Right cardiac atrium (tissue), 5 donors: Measurements from ENCODE around the gene PTPRD. TPM values are rescaled to one million over a fixed set of nuclear protein-coding genes. Genes with fewer than 3 reads are reported as not detected.

Source experiments
- ATAC-seq, 2 donors: fragments of 200-7000 bp; cut with Tn5 transposase; one replicate each; pipeline versions ENCODE4 v1.8.0 to v1.9.1; 2020; ENCODE audit warnings: moderate library complexity in 2 of 2, mild to moderate bottlenecking in 1 of 2
- DNase-seq, 3 donors: peaks; one replicate each; pipeline ENCODE4 v3.0.0-alpha.2; 2020
- H3K27ac ChIP-seq: one replicate; pipeline ENCODE4 v1.5.1; 2013; ENCODE audit warnings: mild to moderate bottlenecking, low read length, control low read depth, moderate library complexity
- H3K27me3 ChIP-seq: one replicate; pipeline ENCODE4 v1.6.1; 2013; ENCODE audit not compliant: control insufficient read depth, insufficient read depth
- H3K4me1 ChIP-seq: one replicate; pipeline ENCODE4 v1.6.1; 2013; ENCODE audit warnings: low read length; ENCODE audit not compliant: control insufficient read depth, insufficient read depth
- H3K4me3 ChIP-seq: one replicate; pipeline ENCODE4 v1.5.1; 2013; ENCODE audit warnings: low read length, control low read depth
- H3K9me3 ChIP-seq: one replicate; pipeline ENCODE4 v1.6.1; 2013; ENCODE audit warnings: low read length; ENCODE audit not compliant: control insufficient read depth
- WGBS: extraction: QIAGEN DNeasy Blood & Tissue Kit; methylation state at CpG from one replicate; pipeline ENCODE4 v1.1.7; 2013; 5-methylcytosine and 5-hydroxymethylcytosine counted together
- intact Hi-C, 4 donors: fragments of 100-400 bp; cut with DNase I; formaldehyde crosslinking; loops; one replicate each; pipeline versions ENCODE4 v1.11.0 to v1.14.0; 2022 to 2023
- polyA plus RNA-seq: library from polyadenylated mRNA; stranded (reverse); fragments of 200-250 nt; gene quantifications from one replicate; pipeline ENCODE4 v1.2.3, GENCODE V29; 2013
- total RNA-seq, 4 donors: library from RNA; stranded (reverse); fragmentation: NEBNext Ultra II Directional; extraction: Animal tissue kit (Norgen Biotek cat#: 25700); gene quantifications; one replicate each; pipeline ENCODE4 v1.2.1, GENCODE V29; 2021
- donor health status: healthy with polysubstance abuse.
- donor health status: DM: no; HTN: yes; CAD: no.
- donor health status: DM: no; HTN: no; CAD: no.
- donor health status: DM: no; HTN: yes; CAD: no; lungs with severe emphysema.
- donor health status: DM: yes; HTN: yes; CAD: no.

Gene PTPRD
- total and polyA plus RNA-seq, 5 donors = 1.3 to 11.8 (median 7.1) TPM

GRCh38 chr9:8723195-8723594, 1889.6 kb downstream of the PTPRD start:
- Histone ChIP-seq H3K9me3 (no peaks in the 10 kb centered on the region), H3K27me3 (no peaks in the 10 kb centered on the region), H3K4me3 (no peak overlapping the region), H3K27ac (no peak overlapping the region), H3K4me1 (no peaks in the 10 kb centered on the region)
- intact Hi-C loops = no loop called here
- ATAC-seq (no peak), DNase-seq (no peak)
- WGBS = 88% methylated on average over 5 of the region's 5 CpGs

- Histone ChIP-seq H3K4me1 (no peaks in the 10 kb centered on the region), H3K9me3 (no peaks in the 10 kb centered on the region), H3K4me3 (no peak overlapping the region), H3K27ac (no peak overlapping the region), H3K27me3 (no peaks in the 10 kb centered on the region)
- DNase-seq (no peak), ATAC-seq (no peak)
- WGBS = 85% methylated on average over 1 of the region's 1 CpG
- intact Hi-C loops = no loop called here
Measured at GRCh38 chr9:8719833-8720486, 1892.8 kb downstream of the PTPRD start.

GRCh38 chr9:8718121-8718725, 1894.6 kb downstream of the PTPRD start:
- H3K27me3 ChIP-seq = no peaks in the 10 kb centered on the region
- WGBS = 46% methylated on average over 4 of the region's 4 CpGs
- ATAC-seq = peak in 1 of 2 donors; percentile 57
- H3K4me1 ChIP-seq = no peaks in the 10 kb centered on the region
- H3K4me3 ChIP-seq = no peak overlapping the region
- no peaks in the 10 kb centered on the region for H3K9me3 ChIP-seq
- no peak overlapping the region for H3K27ac ChIP-seq
- intact Hi-C loops = no loop called here
- no peak for DNase-seq

GRCh38 chr9:8717146-8717545, 1895.7 kb downstream of the PTPRD start:
- no peak for ATAC-seq
- no peaks in the 10 kb centered on the region for H3K9me3 ChIP-seq
- H3K4me3 ChIP-seq = no peak overlapping the region
- 85% methylated on average over 3 of the region's 3 CpGs for WGBS
- no peak overlapping the region for H3K27ac ChIP-seq
- H3K27me3 ChIP-seq = no peaks in the 10 kb centered on the region
- no peak for DNase-seq
- intact Hi-C loops = no loop called here
- no peaks in the 10 kb centered on the region for H3K4me1 ChIP-seq

- Histone ChIP-seq H3K9me3 (no peaks in the 10 kb centered on the region), H3K27ac (no peak overlapping the region), H3K4me1 (no peaks in the 10 kb centered on the region), H3K4me3 (no peak overlapping the region), H3K27me3 (no peaks in the 10 kb centered on the region)
- WGBS = 71% methylated on average over 2 of the region's 2 CpGs
- no peak for DNase-seq
- intact Hi-C loops = no loop called here
- no peak for ATAC-seq
Measured at GRCh38 chr9:8715788-8716187, 1897.0 kb downstream of the PTPRD start.

- Histone ChIP-seq H3K4me3 (no peak overlapping the region), H3K4me1 (no peaks in the 10 kb centered on the region), H3K27me3 (no peaks in the 10 kb centered on the region), H3K9me3 (no peaks in the 10 kb centered on the region), H3K27ac (no peak overlapping the region)
- WGBS = 84% methylated on average over 8 of the region's 8 CpGs
- DNase-seq (no peak), ATAC-seq (no peak)
- intact Hi-C loops = loop anchor here in 1 of 4 donors (5.0 kb wide), 1 partner anchor 141 kb away; no protein-coding TSS in a partner anchor
Measured at GRCh38 chr9:8713811-8714165, 1899.0 kb downstream of the PTPRD start.

- peak in 1 of 3 donors; percentile 30 for DNase-seq
- 96% methylated on average over 44 of the region's 44 CpGs for WGBS
- intact Hi-C loops = loop anchor here in 1 of 4 donors (5.0 kb wide), 1 partner anchor 141 kb away; no protein-coding TSS in a partner anchor
Measured at GRCh38 chr9:8713149-8713810, 1899.5 kb downstream of the PTPRD start.

GRCh38 chr9:8709731-8710130, 1903.1 kb downstream of the PTPRD start:
- Histone ChIP-seq H3K27me3 (no peaks in the 10 kb centered on the region), H3K4me3 (no peak overlapping the region), H3K27ac (no peak overlapping the region), H3K4me1 (no peaks in the 10 kb centered on the region), H3K9me3 (no peaks in the 10 kb centered on the region)
- DNase-seq (no peak), ATAC-seq (no peak)
- WGBS = 94% methylated on average over 4 of the region's 4 CpGs
- intact Hi-C loops = loop anchor here in 1 of 4 donors (5.0 kb wide), 1 partner anchor 137 kb away; no protein-coding TSS in a partner anchor

More at GRCh38 chr9:8713149-8713810, 1899.5 kb downstream of the PTPRD start:
- Histone ChIP-seq H3K9me3 (no peaks in the 10 kb centered on the region), H3K27ac (no peak overlapping the region), H3K4me1 (no peaks in the 10 kb centered on the region), H3K4me3 (no peak overlapping the region), H3K27me3 (no peaks in the 10 kb centered on the region)
- no peak for ATAC-seq

GRCh38 chr9:8708728-8709127, 1904.1 kb downstream of the PTPRD start:
- no peaks in the 10 kb centered on the region for H3K27me3 ChIP-seq
- no peak for DNase-seq
- intact Hi-C loops = no loop called here

GRCh38 chr9:8706998-8707397, 1905.8 kb downstream of the PTPRD start:
- intact Hi-C loops = no loop called here

More at GRCh38 chr9:8708728-8709127, 1904.1 kb downstream of the PTPRD start:
- H3K4me1 ChIP-seq = no peaks in the 10 kb centered on the region
- 56% methylated on average over 1 of the region's 1 CpG for WGBS
- ATAC-seq = no peak
- no peaks in the 10 kb centered on the region for H3K9me3 ChIP-seq
- H3K27ac ChIP-seq = no peak overlapping the region
- H3K4me3 ChIP-seq = no peak overlapping the region

GRCh38 chr9:8706531-8706930, 1906.3 kb downstream of the PTPRD start:
- intact Hi-C loops = no loop called here
- no peaks in the 10 kb centered on the region for H3K27me3 ChIP-seq
- no peak overlapping the region for H3K4me3 ChIP-seq
- H3K27ac ChIP-seq = no peak overlapping the region
- DNase-seq (no peak), ATAC-seq (no peak)
- H3K4me1 ChIP-seq = no peaks in the 10 kb centered on the region
- 89% methylated on average over 6 of the region's 6 CpGs for WGBS
- H3K9me3 ChIP-seq = no peaks in the 10 kb centered on the region

More at GRCh38 chr9:8706998-8707397, 1905.8 kb downstream of the PTPRD start:
- Histone ChIP-seq H3K4me3 (no peak overlapping the region), H3K4me1 (no peaks in the 10 kb centered on the region), H3K27me3 (no peaks in the 10 kb centered on the region), H3K9me3 (no peaks in the 10 kb centered on the region), H3K27ac (no peak overlapping the region)
- 91% methylated on average over 1 of the region's 1 CpG for WGBS
- DNase-seq (no peak), ATAC-seq (no peak)
